HG03025 (cell line): ENCODE results near the gene MRPL11.

ENCODE experiments used
- ATAC-seq: cut with Tn5 transposase; IDR thresholded peaks from one replicate; pipeline ENCODE4 v1.9.1; 2021; ENCODE audit warnings: mild to moderate bottlenecking, moderate library complexity; ENCODE audit not compliant: unreplicated experiment, low FRiP score

MRPL11 gene

DNA sequence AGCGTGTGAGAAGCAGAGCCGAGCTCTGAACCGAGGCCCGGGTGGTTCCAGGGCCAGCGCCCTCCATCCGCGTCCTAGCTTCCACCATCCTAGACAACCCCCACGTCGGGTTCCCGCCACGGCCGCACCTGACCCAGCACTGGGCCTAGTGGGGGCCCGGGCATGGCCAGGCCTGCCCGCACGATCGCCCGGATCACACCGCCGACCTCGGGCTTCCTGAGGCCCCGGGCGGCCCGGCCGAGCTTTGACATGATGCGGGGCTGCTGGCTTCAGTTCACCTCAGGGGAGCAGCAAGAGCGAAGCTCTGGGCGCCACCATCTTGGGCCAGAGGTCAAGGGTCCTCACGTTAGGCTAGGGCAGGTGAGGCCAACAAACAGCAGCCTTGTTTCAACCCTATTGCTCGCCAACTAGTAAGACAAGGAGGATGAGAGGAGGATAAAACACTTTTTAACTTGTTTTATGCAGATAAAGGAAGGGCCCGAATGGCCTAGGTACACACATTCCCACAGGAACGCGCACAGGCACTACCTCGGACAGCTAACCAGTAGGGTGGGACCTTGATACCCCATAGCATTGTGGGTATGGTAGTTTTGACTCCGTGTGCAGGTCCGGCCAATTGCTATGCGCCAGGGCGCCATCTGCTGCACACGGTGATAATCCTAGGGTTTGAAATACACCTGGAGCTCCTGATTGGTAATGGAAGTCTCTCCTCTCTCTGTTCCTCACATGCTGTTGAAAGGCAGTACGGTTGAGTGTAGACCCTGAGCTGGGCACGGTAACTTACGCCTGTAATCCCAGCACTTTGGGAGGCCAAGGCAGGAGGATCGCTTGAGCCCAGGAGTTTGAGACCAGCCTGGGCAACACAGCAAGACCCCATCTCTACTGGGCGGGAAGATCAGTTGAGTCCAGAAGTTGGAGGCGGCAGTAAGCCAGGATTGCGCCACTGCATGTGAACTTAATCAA is at the start of gene MRPL11:
TSS of gene MRPL11 (minus strand) at position 345 of the 963 bp plus-strand sequence. CDS start at position 251, 94 bp downstream.
- ATAC-seq = peak; percentile 83

DNA sequence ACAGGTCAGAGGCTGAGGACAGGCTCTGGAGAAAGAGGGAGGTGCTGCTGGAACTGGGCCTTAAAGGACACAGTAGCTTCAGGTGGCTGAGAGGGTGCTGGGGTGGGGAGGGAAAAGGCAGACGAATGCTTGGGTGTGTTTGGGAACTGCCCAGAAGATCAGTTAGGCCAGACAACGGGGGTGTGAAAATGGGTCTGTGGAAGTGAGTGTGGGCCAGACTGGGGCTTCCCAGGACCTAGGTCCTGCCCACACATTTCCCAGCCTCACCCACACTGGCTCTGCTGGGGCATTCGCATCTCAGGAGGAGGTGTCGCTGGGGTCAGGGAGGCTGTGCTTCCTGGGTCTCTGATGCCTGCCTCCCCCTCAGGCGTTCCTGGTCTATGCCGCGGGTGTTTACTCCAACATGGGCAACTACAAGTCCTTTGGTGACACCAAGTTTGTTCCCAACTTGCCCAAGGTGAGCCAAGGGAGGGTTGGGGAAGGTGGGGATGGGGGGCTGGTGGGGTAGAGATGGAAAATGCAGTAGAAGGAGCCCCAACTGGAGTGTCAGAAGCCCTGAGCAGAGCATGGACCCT is 46.2 kb upstream of the MRPL11 start:
- ATAC-seq = no peak

DNA sequence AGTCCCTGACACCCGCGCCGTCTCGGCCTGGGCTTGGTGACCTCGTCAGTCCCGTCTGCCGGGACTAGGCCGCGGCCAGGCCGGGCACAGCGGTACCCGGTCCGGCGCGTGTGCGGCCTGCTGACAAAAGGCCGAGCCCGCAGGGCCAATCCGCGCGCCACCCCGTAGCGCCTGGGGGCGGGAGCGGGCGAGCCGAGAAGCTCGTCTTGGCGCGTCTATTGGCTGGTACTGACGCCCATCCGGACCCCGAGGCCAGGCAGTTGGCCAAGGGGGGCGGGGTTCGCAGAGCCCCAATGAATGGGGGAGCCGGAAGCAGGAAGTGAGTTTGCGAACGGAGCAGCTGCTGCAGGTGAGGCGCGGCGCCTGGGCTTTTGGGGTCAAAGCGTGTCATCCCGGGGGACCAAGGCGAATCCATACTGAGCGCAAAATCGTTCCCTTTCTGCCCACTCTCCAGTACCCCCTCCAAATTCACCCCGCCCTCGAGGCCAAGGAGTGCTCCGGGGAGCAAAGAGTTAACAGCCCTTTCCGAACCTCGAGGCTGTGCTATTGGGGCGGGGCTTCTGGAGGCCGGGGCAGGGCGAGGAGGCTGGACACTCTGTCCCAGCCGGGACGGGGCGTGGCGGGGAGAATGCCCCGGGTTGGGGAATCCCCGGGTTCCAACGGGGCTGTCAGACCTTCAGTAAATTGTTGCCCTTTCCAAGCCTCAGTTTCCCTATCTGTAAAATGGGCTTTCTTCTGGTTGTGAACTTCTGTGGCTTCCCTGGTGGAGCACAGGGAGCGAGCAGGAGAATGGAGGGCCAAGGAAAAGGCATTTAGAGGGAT is 41.7 kb upstream of the MRPL11 start, which contains the start of gene DPP3:
TSS of gene DPP3 (plus strand) at position 318 of the 822 bp plus-strand sequence. CDS start 1,767 bp downstream, outside the sequence.
- peak; percentile 72 for ATAC-seq

DNA sequence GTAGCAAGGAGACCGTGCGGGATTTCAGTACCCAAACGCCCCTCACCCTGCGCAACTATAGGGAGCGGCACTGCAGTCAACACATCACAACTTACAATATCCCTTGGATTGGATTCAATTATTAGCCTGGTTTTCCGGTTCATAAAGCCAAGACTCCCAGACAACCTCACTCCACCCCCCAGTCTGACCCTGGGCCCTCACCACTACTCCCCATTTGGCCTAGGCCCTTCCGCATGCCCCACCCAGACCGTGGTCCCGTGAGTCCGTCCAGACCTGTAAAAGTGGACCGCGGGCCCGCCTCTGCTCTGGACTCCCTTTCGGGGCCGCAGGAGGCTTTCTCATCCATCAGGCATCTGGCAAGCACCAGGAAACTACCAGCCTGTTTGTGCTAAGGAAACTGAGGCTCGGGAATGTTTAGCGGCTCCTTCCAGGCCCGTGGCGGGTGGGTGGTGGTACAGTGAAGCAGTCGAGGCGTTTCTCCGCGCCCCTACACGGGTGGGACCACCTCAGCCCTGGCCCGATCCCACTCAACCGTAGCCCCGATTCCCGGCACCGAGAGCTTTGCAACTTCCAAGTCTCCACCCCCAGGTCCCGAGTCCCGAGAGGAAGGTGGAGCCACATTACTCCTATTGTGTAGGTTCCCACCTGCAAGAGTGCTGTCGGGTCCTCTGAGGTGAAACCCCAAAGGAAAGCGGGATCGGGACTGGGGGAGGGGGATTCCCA is 40.9 kb upstream of the MRPL11 start:
- peak; percentile 13 for ATAC-seq

DNA sequence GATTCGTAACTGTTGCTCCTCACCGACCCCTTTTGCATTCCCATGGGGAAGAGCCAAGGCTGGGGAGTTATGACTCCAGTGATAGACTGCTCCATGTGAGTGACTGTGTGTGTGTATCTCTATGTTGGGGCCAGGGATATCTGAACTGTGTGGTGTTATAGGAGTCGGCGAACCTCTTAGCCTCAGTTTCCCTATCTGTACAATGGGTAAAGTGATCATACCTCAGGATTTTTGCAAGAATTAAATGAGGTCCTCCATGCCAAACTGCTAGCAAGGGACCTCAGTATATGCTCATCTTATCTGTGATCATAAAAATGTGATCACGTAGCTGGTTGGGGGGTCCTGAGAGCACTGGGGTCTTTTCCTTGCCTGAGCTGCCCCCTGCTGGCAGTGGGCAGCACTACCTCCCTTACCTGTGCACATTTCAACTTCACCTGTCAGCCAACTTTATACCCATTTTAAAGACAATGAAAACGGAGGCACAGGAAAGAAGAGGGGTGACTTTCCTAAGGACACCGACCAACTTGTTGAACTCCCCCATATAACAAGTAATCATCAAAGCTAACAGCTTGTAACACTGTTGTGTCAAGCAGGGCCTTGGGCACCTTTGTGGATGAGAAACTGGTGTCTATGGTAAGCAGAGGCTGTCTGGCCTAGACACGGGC is 40.2 kb upstream of the MRPL11 start:
- ATAC-seq = no peak

DNA sequence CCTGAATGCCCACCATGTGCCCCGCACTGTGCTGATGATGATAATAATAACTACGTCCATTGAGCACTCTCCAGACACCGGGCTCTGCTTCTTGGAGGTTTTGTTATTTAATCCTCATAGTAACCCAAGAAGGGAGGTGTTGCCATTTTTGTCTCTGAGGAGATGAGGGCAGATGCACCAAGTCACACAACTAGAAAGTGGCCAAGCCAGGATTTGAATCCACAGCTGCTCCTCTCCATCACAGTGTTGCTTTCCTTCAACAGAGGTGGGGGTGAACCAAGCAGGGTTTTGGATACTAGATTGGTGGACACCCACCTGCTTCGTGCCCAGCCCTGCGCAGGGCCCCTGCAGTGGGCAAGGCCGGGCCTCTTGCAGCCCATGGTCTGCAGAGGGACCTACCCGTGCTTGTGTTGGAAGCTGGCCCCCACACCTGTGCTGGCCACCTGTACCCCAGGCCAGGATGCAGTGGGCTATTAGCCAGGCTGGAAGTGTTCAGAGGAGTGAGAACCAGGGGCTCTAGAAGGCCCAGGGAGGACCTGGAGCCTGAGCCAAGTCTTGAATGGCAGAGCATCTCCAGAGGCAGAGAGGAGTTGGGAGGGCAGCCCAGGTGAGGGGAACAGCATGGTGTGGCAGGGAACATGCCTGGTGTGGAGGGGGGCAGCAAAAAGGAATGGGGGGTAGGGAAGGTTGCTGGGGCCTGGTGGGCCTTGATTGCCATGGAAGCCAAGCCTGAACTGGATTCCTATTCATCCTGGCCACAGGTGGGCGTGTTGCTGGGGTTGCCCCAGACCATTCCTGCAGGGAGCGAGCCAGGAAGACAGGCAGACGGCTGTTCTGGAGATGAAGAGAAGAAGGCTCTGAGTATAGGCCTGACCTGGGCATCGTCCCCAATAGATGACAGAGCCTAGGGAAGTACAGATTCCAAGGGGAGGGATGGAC is 38.9 kb upstream of the MRPL11 start:
- ATAC-seq = no peak

DNA sequence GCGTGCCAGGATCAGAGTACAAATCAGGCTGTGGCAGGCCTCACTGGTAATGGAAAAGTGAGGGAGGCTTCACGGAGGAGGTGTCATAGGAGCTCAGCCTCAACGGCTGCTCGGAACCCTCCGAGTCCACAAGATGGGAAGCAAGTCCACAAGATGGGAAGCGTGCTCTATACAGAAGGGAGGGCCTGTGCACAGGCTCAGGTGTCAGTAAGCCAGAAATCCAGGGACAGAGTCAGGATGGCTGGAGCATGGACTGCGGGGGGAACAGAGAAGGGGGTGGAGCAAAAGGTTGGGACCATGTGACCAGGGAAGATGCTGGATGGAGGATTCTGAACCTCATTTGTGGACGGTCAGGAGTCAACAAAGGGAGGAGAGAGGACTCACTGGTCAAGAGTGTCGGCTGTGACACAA is 38.2 kb upstream of the MRPL11 start:
- ATAC-seq = no peak

DNA sequence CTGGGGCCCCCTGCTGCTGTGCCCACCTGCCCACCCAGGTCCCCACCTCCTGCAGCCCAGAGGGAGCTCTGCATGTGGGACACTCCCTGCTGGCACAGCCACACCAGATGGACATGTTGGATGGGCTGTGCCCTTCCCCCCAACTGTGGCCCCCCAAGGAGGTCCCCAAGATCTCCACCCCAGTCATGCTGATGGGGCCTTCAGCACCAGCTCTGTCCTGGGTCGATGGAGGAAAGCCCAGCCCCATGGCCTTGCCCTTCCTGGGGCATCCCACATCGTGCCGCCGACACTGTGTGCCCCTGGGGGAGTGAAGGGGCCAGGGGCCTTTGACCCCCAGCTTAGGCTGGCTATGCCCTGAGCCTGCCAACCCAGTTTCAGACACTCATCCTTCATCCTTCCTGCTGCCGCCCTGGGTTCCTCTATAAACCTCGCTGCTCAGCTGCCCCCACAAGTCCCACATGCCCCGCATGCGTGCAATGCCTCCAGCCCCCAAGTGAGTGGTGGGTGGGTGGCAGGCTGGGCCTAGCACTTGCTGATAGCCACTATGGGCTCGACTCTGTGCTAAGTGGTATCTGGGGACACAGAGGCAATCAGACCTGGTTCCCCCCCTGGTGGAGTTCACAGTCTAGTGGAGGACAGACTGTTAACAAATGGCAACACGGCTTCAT is 37.7 kb upstream of the MRPL11 start:
- no peak for ATAC-seq

DNA sequence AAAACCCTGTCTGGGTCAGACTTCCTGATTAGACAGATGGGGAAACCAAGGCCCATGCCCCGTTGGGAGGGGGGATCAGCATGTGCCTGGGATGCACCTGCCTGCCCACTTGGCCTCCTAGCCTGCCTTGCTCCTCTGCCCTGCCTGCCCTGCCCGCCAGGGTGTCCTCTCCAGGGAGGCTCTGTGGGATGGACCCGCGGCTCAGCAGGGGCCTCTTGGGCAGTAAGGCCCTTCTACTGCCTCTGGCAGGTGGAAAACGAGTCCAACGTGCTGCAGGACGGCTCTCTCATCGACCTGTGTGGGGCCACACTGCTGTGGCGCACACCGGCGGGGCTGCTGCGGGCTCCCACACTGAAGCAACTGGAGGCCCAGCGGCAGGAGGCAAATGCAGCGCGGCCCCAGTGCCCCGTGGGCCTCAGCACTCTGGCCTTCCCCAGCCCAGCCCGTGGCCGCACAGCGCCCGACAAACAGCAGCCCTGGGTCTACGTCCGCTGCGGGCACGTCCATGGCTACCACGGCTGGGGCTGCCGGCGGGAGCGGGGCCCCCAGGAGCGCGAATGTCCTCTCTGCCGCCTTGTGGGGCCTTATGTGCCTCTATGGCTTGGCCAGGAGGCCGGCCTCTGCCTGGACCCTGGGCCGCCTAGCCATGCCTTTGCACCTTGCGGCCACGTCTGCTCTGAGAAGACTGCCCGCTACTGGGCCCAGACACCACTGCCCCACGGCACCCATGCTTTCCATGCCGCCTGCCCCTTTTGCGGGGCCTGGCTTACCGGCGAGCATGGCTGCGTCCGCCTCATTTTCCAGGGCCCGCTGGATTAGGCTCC is 36.9 kb upstream of the MRPL11 start:
- ATAC-seq = no peak

DNA sequence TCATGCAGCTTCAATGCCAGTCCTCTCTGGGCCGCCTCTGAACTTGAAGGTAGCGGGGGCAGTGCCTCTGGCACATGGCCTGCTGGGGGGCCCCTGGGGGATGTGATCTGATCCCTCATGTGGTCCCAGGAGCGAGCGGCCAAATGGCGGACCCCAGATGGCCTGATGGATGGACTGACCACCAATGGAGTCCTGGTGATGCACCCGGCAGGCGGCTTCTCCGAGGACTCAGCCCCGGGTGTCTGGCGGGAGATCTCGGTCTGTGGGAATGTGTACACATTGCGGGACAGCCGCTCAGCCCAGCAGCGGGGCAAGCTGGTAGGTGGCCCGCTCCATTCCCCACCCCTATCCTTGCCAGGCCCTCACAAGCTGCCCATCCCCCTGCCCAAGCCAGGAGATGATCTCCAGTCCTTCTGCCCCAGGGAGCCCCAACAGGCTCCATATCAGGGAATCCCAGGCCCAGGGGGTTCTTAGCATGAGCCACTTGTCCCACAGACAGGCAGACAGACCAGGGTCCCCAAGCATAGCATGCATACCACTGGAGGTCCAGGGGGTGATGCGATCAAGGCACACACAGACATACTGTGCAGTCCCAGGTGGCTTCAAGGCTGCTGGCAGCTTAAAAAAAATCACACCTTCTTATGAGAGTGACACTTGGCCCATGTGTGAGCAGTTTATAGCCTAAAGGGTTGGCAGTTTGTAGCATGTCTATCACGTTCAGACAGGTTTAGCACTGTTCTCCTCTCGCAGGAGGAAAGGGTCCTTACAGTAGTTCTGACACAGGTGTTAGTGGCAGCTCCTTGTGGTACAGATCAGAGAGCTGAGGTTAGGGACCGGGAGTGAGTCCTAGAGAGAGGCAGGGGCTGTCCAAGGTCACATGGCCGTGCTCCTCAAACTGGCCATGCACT is 35.2 kb upstream of the MRPL11 start:
- no peak for ATAC-seq

DNA sequence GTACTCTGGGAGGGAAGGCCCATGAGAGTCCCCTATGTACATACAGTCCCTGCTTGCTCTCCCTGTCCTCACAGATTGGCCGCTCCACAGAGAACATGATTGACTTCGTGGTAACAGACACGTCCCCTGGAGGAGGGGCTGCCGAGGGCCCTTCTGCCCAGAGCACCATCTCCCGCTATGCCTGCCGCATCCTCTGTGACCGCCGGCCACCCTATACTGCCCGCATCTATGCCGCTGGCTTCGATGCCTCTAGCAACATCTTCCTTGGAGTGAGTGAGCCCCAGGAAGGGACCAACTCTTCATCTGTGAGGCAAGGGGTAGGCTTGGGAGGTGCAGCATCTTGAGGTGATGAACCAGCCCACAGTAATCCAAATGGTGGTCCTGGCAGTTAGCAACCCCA is 34.5 kb upstream of the MRPL11 start:
- ATAC-seq = no peak

DNA sequence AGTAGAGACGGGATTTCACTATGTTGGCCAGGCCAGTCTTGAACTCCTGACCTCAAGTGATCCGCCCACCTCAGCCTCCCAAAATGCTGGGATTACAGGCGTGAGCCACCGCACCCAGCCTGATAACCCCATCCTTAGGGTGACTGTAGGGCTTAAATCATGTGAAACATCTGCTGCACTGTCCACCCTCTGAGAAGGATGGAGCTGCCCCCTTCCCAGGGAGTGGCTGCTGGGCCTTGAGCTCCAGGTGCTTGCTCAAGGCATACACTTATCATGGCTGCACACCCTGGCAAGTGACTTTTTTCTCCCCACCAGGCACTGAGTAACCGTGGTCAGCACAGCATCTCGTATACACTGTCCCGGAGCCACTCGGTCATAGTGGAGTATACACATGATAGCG is 33.4 kb upstream of the MRPL11 start:
- no peak for ATAC-seq

DNA sequence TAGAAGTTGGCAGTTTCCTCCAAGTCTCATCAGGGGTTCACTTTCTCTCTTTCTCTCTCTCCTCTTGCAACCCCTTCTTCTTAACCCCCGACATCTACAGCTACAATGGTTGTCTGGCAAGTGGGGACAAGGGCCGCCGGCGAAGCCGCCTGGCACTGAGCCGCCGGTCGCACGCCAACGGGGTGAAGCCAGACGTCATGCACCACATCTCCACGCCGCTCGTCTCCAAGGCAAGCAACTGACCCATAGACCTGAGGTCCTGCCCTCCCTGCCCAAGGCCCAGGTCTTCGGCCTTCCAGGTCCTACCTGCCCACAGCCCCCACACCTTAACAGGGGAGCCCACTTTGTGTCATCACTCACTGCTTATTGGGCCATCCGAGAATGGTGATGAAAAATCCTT is 32.5 kb upstream of the MRPL11 start:
- ATAC-seq = no peak

DNA sequence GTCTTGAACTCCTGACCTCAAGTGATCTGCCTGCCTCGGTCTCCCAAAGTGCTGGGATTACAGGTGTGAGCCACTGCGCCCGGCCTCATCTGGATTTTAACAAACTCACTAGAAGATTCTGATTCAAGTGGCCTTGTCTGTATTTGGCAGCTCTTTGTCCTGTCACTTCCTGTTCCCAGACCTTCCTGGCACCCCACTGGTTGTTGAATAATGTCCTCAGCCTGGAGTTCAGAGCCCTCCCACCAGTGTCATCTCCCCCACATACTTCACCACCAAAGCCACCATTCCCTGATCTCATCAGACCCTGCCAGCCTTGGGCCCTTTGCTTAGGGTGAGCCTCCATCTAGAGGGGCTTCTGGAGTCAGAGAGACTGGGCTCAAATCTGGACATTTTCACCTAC is 31.4 kb upstream of the MRPL11 start:
- no peak for ATAC-seq

DNA sequence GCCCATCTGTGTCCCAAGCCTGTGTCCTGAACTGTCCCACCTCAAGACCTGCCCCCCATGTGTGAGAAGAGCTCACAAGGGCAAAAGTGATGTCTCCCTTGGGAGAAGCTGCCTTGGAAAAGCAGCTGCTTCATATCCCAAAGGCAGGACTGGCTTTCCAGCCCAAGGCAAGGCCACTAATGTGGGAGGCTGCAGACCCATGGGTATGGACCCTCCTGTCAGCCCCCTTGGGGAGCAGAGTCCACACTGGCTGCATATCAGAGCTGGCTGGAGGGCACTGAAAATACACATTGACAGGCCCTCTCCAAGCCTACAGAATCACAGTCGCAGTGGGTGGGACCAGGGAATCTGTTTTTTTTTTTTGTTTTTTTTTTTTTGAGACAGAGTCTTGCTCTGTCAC is 30.8 kb upstream of the MRPL11 start:
- no peak for ATAC-seq

DNA sequence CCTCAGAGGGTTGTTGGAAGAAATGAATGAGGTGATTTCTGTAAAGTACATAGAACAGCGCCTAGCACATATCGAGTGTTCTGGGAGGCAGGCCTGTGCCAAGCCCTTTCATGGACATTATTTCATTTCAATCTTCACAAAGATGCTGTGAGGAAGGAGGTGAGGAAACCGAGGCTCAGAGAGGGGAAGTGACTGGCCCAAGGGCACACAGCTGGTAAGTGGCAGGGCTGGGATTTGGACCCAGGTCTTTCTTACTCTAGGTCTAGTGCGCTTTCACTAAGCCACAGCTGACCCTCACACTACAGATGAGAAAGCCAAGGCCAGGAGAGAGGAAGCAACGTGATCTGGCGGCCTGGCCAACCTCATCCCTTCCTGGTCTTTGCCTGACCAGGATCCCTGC is 30.0 kb upstream of the MRPL11 start:
- no peak for ATAC-seq
